HG03139 (cell line): Measurements from ENCODE around the gene SSH2.
"Not testable (repeated sequence)": the region's sequence is repeated elsewhere in the genome, so short reads cannot be mapped to it uniquely, and the experiment has no call there.

Experiments used
- ATAC-seq: cut with Tn5 transposase; IDR thresholded peaks from one replicate; pipeline ENCODE4 v1.9.1; 2021; ENCODE audit not compliant: unreplicated experiment

The SSH2 gene

DNA sequence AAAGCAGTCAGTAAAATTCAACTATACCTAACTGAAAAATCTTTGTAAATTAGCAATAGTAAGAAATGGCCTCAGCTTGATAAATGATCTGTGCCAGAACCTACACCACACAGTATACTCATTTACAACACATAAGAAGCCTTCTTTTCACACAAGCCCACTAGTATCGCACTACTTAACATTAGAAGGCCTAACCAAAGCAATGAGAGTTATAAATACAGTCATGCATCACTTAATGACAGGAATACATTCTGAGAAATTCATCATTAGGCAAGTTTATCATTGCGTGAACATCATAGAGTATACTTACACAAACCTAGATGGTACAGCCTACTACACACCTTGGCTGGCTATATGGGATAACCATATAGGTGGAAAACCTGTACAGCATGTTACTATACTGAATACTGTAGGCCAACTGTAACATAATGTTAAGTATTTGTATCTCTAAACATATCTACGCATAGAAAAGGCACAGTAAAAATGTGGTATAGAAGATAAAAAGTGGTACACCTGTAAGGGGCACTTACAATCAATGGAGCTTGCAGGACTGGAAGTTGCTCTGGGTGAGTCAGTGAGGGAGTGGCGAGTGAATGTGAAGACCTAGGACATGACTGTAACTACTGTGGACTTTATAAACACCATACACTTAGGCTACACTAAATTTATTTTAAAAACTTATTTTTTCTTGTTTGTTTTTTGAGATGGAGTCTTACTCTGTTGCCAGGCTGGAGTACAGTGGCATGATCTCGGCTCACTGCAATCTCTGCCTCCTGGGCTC is 180.8 kb downstream of the SSH2 start:
- ATAC-seq, result no peak

DNA sequence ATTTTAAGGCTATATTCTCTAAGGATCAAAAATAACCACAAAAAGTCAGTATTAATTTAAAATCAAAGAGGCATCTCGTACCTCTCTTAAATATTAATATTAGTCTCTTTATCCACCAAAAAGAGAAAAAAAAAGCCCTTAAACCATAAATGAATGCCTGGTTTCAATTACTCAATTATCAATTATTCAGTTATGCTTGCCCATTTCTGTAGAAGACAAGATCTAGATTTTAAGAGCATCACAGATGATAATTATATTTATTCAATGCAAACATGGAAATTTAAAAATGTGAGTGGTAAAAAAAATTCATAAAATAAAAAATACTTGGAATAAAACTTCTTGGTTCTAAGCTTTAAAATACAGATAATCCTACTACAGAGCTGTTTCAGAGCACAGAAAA is 181.6 kb downstream of the SSH2 start:
- ATAC-seq, result no peak

DNA sequence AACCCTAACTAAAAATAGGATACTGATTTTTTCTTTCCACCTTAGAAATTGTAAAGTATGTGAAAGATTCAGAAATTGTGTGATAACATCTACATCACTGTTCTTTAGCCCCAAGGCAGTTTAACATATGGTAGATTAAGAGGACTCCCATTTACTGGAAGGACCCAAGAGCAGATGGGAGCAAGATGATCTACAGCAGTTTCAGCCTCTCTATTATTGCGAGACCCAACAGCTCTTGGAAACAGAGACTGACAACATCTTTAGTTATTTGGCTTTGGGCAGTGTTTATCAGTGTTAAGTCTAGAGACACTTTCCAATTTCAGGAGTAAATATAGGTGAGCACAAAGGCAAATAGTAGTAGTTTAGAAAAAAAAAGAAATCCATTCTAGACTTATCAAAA is 182.4 kb downstream of the SSH2 start:
- no peak for ATAC-seq

DNA sequence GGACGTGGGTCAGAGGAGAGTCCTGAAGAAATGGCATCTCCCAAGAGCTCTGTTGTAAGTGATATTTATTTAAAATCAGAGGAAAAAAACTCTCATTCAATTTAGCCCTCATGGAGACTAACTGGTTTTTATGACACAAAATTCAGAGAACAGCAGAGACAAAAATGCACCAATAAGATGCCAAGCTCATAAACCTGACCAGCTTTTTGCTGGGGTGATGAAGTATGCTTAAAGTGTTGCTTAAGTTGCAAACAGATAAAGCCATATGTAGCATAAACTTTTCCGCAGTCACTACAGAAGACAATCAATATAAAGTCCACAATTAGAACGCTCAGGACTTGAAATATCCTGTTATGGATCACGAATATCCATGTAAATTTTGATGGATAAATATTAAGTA is 183.4 kb downstream of the SSH2 start:
- ATAC-seq, result no peak

DNA sequence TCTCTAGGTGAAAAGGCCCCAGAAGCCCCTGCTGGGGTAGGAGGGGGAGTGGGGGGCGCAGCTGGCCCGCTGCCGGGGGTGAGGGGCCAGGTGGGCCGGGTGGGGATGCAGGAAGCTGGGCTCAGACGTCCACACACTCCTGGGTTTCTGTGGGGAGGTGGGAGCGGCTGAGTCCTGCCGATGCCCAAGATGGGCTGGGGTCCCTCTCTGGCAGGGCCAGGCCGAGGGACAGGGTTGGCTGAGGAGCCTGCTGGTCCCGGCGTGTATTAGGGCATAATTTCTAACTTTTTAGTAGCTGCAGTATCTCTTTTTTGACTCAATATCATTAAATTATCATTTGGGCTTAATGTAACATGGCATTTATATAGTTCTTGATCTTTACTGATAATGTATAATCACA is 185.9 kb downstream of the SSH2 start:
- no peak for ATAC-seq

DNA sequence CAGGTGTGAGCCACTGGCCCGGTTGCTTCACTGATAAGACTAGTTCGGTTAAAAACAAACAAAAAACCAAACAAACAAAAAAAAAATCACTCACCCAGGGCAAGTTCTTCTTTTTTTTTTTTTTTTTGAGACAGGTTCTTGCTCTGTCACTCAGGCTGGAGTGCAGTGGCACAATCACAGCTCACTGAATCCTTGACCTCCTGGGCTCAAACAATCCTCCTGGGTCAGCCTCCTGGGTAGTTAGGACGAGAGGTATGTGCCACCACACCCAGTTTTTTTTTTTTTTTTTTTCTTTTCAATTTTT is 187.9 kb downstream of the SSH2 start:
- ATAC-seq, result no peak

DNA sequence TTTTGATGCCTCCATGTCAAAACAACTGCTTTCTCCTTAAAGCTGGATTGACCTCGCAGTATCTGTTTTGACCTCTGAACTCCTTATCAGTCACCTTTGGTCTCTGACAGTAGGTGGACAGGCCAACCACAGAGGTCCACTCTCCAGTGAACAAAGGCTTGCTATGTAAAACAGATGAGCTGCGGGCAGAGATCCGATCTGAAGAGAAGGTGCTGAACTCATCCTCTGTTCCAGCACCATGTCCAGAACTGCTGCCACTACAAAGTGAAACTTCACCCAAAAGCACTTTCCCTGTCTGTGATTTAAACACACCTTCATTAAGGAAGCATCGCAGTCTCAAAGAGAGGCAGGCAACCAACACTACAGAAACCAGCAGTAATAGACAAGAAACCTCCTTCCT is 190.0 kb downstream of the SSH2 start:
- ATAC-seq, result no peak

DNA sequence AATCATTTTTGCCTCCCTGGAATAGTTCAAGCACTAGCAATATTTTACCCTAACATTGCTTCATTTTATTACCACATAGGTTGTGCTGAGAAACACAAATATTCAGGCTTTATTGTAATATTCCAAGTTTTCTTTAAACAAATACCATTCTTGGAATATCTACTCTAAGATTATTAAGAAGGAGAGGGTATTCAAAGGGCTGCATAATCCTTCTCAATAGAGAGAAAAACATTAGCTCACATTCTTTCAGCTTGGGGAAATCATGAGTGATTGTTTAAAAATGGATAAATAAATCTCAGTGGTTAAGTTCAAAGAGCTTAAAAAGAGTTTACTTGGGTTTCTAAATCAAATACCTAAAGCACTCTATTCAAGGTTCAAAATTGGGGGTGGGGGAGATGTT is 195.4 kb downstream of the SSH2 start:
- no peak for ATAC-seq

DNA sequence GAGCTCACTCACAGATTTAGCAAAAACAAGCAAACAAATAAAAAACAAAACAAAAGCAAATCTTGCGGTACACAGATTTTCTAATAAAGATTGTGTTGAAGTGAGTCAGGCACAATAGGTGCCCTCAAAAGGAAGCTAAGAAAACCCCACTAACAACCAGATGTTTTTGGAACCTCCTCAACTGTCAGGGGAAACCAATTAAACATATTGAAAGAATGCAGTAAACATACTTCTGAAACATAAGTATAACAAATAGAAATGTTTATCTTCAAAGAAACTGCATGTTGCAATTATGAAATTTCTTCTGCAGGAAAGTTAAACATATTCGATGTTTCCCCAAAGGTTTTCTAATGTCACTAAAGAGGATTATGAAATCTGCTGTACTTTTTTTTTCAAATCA is 196.9 kb downstream of the SSH2 start:
- no peak for ATAC-seq

DNA sequence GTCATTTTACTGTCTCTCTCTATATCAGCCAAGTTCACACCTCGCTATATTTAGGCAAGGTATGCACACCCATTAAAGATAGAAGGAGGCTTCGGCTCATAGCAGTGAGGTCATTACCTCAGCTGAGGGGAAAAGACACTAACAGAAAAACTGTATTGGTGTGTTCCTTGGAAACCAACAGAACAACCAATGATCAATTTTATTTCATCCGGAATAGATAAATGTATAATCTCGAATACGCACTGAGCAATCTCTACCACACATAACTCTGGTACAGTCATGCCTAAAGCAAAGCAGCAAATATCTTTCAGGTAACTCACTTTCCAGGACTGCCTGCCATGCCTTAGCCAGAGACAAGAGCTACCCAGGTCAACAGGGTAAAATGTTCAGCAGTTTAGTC is 197.4 kb downstream of the SSH2 start:
- no peak for ATAC-seq

DNA sequence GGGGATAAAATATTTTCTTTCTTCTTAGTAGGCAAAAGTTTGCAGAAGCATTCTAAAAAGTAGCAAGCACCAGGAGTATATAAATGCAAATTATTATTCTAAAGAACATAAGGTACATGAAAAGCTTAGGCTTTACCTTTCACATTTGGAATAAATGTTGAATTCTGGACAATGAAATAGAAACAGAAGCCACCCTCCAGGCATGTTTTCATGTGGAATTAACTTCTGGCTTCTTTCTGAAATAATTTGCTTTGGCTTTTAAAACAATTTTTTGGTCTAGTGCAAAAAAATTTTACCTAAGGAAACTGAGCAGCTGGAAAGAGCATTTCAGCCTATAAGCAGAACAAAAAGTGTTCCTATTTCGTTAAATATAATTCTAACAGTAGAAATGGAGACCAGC is 197.8 kb downstream of the SSH2 start:
- ATAC-seq, result no peak

DNA sequence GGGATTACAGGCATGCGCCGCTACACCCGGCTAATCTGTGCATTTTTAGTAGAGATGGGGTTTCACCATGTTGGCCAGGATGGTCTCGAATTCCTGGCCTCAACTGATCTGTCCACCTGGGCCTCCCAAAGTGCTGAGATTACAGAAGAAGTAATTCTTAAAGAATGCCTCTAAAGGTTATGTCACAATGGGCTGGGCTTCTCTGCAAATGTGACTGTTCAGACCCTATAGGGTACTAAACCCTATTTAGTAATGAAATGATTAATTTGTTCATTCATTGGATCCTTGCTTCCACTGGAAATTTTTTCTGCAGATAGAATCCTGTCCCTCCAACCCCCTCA is 198.5 kb downstream of the SSH2 start:
- ATAC-seq, result no peak

DNA sequence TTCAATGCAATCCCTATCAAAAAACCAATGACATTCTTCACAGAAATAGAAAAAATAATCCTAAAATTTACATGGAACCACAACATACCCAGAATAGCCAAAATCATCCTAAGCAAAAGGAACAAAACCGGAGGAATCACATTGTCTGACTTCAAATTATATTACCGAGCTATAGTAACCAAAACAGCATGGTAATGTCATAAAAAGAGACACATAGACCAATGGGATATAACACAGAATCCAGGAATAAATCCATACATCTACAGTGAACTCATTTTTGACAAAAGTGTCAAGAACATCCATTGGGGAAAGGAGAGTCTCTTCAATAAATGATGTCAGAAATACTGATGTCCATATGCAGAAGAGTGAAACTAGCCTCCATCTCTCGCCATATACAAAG is 201.5 kb downstream of the SSH2 start:
- no peak for ATAC-seq

DNA sequence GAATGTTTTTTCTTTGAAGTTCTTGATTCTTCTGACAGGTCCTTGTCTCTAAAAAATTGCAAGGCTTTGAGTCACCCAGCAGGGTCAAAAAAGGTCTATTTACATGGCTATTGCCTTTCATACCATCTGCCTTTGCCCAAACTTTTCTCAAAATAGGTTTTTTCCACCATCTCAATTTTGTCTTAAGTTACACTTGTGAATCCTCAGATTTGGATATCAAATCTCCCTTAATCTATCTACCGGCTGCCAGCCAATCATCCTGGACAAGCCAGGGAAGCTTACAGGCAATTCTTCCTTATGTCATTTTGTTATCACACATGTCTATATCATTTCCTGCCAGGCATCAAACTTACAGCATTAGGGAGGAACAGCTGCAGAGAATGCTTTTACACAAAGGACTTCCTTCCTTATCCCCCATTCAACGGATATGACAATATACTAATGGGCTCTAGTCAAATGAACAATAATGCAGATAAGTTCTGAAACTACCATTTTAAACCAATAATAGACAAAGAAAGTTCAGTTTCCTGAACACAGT is 203.2 kb downstream of the SSH2 start:
- no peak for ATAC-seq

DNA sequence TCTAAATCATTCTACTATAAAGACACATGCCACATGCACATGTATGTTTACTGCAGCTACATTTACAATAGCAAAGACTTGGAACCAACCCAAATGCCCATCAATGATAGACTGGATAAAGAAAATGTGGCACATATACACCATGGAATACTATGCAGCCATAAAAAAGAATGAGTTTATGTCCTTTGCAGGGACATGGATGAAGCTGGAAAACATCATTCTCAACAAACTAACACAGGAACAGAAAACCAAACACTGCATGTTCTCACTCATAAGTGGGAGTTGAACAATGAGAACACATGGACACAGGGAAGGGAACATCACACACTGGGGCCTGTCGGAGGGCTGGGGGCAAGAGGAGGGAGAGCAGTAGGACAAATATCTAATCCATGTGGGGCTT is 204.6 kb downstream of the SSH2 start:
- ATAC-seq, result not testable (repeated sequence)

DNA sequence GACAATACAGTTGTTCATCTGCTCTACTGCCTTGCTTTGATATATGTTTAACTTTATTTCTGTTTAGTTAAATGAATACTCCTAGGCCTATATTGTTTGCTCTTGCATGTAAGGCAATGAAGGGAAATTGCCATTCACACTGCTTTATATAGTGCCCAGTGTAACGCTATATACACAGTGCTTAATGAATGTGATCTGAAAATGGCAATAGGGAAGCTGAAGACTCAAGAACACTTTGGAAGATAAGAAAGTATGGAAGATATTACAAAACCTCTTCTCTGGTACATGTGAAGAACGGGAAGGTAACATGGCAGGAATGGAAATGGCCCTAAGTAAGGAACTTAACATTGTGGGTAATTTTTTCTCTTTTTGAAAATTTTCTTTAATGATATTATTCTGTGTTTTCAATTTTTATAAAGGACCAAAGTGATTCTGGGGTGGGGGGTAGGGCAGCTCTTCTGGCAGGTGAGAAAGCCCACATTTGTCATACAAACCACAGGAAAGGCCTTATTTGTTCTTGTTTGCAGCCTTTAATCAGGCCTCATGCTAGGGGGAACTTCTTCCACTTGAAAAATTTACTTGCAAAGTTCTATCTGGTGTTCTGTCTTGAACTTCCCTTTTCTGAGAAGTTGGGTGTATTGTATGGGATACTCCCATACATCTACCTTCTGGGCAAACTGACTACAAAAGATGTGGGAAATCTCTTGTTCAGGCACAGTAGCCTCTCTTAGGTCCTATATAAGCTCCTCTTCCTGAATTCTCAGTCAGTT is 206.6 kb downstream of the SSH2 start:
- ATAC-seq, result no peak

DNA sequence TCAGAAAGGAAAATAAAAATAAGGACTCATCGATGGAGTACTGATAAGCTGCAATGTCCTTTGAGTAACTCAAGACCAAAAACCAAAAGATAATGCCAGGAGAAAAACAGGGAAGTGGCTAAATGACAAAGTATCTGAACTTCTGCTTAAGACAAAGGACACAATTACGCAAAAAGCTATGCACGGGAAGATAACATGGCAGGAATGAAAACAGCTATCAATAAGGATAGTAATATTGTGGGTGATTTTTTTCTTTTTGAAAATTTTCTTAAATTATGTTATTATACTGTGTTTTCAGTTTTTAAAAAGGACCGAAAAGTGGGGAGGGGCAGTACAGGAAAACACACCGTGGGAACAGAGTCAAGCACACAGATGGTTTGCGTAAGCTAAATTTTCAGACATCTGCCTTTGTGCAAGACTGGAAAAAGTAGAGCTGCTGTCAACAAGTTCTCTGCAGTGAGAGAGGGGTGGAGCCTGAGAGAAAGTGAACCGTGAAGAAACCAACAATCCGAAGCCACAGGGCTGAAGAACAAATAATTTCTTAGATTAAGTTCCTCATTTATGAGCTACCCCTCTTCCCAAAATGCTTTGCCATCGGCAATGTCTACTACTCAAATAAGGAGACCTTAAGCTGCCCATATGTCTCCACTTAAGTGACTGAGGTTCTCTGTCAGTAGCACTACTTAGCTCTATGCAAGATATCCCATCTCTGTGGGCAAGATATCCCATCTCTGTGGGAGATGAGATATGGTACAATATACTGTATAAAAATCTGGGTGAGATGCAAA is 207.4 kb downstream of the SSH2 start:
- no peak for ATAC-seq

DNA sequence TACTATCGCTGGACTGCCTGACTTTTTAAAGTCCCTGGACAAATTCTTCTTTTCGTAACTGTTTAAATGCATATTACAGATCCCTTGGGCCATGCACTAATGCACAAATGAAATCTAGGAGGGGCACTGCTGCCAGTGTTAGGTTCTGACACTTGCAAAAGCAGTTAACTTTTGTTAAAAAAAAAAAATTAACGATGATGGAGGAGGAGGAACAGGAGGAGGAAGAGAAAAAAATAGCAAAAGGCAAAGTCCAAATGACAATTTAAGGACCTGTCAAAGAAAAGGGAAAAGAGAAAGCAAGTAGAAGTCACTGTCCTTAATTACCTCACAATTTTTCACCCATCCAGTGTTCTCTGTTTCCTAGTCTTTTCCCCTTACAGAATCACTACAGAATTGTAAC is 209.5 kb downstream of the SSH2 start:
- ATAC-seq, result no peak

DNA sequence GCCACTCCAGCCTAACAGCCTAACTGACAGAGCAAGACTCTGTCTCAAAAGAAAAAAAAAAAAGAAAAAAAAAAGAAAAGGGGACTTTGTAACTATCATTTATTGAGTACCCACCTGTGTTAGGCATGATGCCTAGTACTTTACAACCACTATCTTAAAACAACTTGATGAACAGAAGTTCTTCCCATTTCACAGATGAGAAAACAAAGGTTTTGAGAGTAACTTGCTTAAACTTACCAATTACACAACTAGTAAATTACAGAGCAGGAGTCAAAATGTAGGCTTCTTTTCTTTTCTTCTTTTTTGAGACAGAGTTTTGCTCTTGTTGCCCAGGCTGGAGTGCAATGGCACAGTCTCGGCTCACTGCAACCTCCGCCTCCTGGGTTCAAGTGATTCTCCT is 210.6 kb downstream of the SSH2 start:
- no peak for ATAC-seq

DNA sequence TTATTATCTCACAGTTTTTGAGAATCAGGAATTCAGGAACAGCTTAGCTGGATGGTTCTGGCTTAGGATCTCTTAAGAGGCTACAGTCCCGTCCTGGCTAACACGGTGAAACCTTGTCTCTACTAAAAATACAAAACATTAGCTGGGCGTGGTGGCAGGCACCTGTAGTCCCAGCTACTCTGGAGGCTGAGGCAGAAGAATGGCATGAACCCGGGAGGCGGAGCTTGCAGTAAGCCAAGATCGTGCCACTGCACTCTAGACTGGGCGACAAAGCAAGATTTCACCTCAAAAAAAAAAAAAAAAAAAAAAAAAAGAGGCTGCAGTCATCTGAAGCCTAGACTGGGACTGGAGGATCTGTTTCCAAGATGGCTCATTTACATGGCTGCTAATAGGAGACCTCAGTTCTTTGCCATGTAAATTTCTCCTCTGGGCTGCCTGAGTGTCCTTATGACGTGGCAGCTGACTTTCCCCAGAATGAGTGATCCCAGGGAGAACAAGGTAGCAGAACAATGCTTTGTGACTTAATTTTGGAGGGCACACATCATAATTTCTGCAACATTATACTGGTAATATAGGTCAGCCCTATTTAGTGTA is 211.5 kb downstream of the SSH2 start:
- no peak for ATAC-seq

DNA sequence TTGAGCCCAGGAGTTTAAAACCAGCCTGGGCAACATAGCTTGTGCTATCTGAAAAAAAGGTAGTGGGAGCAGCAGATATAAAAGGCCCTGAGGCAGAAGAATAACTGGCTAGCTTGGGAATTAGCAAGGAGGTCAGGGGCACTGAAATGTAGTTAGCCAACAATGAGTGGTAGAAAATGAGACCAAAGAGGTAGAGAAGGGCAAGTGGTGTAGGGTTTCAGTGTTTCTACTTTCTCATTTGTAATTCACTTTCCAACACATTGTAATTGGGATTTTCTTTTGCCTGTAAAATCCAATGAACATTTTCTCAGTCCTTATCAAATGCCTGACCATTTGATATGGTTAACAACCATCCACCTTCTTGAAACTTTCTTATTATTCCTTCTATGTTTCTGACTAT is 212.2 kb downstream of the SSH2 start:
- ATAC-seq, result no peak

DNA sequence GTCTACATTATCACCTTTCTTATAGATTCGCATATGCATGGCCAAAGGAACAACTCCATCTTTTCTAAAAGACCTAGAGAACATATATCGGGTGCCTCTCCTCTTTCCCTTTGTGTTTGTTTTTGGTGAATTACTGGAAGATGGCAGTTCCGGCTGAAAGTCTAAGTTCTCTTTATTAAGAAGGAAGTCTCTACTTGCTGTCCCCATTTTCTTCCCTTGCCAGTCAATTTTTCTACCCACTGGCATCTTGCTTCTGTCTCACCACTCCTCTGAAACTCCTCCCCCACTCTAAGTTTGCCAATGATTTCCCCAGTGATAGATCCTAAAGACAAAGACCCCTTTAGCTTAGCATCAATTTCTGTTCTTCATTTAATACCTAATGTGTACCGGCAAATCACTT is 213.5 kb downstream of the SSH2 start:
- ATAC-seq, result no peak
